GM10266 (cell line): ENCODE data around the gene CHRM4.

Experiments
- DNase-seq: peaks from one replicate; pipeline ENCODE4 v3.0.0; 2012; ENCODE audit errors: extremely low spot score
- TF ChIP-seq, protein P1 (sequence below): IDR thresholded peaks from 2 replicates; pipeline ENCODE4 v1.5.1; 2012; ENCODE audit warnings: mild to moderate bottlenecking, low read depth; ENCODE audit not compliant: control insufficient read depth, insufficient read depth; ENCODE audit errors: missing control alignments

Gene CHRM4

DNA sequence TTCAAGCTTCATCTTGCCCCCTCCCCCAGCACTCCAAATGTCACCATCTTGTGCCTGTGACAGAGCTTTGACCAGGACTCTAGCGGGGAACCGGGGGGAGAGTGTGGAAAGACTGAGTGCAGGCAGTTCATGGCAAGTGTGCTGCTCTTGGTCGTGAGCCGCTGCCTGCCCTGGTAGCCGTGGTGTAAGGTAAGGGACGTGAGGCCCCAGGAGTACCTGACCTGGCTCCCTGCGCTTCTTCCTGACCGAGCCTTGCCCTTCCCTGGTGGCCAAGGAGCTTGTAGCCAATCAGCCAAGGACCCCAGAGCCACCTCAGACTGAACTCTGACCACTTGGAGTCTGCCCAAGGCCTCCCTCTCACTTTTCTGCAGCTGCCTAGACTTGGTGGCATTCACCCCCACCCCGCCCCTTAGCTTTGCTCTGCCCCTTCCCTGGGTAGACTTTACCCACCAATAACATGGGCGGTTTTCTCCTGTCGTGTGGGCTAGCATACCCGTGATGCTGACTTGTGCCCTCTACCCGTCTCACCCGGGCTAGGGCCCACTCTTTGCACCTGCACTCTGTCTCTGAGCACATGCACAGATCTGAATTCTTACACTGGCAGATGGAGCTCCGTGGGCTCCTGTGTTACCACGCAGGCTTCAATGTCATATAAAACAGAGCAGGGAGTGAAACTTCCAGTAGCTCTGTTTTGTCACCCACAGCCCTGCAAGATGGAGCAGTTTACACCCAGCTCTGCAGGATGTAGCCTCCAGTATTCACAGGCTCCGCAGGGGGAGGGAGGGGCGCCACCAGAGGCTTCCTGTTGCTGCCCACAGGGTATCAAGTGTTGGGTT, 42.8 kb downstream of the CHRM4 start:
- no peak for DNase-seq
- TF ChIP-seq, protein P1, sequence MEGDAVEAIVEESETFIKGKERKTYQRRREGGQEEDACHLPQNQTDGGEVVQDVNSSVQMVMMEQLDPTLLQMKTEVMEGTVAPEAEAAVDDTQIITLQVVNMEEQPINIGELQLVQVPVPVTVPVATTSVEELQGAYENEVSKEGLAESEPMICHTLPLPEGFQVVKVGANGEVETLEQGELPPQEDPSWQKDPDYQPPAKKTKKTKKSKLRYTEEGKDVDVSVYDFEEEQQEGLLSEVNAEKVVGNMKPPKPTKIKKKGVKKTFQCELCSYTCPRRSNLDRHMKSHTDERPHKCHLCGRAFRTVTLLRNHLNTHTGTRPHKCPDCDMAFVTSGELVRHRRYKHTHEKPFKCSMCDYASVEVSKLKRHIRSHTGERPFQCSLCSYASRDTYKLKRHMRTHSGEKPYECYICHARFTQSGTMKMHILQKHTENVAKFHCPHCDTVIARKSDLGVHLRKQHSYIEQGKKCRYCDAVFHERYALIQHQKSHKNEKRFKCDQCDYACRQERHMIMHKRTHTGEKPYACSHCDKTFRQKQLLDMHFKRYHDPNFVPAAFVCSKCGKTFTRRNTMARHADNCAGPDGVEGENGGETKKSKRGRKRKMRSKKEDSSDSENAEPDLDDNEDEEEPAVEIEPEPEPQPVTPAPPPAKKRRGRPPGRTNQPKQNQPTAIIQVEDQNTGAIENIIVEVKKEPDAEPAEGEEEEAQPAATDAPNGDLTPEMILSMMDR, result no peak

DNA sequence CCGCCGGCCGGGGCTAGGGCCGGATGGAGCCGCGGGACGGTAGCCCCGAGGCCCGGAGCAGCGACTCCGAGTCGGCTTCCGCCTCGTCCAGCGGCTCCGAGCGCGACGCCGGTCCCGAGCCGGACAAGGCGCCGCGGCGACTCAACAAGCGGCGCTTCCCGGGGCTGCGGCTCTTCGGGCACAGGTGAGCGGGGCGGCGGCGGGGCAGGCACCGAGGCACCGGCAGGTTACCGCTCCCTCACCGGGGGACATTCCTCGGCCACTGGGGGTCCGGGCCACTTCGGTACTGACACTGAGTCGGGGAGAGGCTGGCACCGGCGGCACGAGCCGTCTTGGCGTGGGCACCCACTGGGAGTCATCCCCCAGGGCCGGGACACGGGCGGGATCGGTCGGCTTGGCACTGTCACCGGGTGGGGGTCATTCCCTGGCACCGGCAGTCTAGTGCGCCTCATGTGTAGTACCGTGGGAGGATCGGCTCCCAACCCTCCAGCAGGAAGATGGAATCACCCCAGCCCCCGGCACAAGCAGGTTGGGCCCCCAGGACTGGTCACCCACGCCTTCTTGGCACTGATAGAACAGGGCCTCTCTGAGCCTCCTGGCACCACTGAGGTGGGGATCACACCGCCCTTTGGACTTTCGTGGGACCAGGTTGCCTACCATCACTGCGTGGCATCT, 43.8 kb downstream of the CHRM4 start:
- TF ChIP-seq, protein P1, result no peak
- no peak for DNase-seq

DNA sequence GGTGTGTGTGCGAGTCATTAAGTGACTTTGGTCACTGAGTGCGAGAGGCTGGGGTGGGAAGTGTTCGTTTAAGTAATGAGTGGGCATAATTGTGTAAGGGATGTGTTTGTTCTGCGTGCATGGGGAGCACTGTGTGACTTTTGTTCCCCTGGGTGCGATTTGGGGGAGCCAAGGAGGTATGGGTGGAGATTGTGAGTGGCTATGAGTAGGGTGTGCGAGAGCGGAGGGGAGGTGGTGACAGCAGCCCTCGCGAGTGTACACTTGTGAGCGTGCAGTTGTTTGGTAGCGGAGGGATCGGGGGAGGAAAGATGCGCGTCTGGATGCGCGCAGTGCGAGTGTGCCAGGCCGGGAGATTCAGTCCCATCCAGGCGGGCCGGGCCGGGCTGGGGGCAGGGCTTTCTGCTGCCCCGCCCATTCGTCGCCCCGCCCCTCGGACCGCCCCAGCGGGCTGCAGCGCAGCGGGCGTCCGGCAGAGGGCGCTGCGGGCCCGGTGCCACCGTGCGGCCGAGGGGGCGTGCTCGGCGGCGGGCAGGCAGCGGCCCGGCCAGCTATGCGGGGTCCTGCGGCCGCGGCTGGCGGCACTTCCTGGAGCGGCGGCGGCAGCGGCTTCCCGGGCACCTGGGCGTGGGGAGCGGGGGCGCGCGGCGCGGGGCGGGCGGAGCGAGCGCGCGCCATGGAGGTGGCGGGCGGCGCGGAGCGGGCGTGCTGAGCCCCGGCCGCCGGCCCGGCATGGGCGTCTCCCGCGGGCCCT, 44.5 kb downstream of the CHRM4 start, which contains the start of gene DGKZ:
DGKZ (plus strand) TSS at position 578 of the 751 bp plus-strand sequence. CDS start 197 bp downstream, outside the sequence.
- DNase-seq, result peak; percentile 96
- TF ChIP-seq, protein P1, result peak; percentile 99

GRCh38 chr11:46345881-46346484, 45.6 kb downstream of the CHRM4 start:
- no peak for DNase-seq
- TF ChIP-seq, protein P1, result no peak

- TF ChIP-seq, protein P1, result peak; percentile 33
- DNase-seq, result peak; percentile 69
Observed at GRCh38 chr11:46345131-46345597, 46.4 kb downstream of the CHRM4 start.

DNA sequence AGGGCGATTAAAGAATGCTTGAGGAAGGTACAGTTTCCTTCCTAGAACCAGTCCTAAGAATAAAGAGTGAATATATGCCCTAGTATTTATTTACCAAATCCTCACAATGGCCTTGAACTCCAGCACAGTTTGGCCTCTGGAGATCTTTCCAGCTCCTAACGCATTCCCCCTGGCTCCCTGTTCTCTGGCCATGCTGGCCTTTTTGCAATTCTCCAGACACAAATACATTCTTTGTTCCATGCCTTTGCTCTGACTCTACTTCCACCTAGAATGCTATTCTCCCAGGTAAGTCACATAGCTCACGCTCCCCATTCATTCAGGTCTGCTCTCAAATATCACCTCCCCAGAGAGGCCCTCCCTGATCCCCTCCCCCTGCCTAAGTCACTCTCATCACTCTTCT, 48.1 kb downstream of the CHRM4 start:
- TF ChIP-seq, protein P1, result no peak
- no peak for DNase-seq
